ENCODE results near the gene MAGEF1. TPM values are rescaled to one million over a fixed set of nuclear protein-coding genes. Genes with fewer than 3 reads are reported as not detected.

The MAGEF1 gene
- total RNA-seq, 1 donor from 2014 or later = 22.9 TPM

DNA sequence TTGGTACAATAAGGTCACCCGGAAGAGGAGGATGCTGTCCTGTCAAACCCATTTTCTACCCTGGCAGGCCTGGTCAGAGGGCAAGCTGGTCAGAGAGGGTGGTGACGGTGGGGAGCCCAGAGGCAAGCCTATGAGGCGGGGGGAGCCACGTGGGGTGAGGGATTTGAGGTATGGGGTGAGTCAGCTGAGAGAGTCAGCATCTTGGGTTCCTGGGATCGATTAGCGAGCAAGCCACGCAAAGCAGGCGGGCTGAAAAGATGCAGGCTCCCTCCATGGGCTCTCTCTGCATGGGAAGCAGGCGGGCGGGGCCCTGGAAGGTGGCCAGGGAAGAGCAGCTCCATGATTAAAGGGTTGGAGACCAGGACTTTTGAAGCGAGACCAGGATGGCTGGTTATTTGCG lies 48.1 kb downstream of the MAGEF1 start:
- H3K9me3 Mint-ChIP-seq (ENCODE audit: unreplicated experiment) = no peaks in the 10 kb centered on the region
- peaks cover 23% of the 10 kb centered on the region for H3K4me1 Mint-ChIP-seq (ENCODE audit: unreplicated experiment)
- H3K36me3 Mint-ChIP-seq (ENCODE audit: low read depth, unreplicated experiment) = no peaks in the 10 kb centered on the region
- H3K27me3 Mint-ChIP-seq (ENCODE audit: unreplicated experiment) = peaks cover 7% of the 10 kb centered on the region
- TF ChIP-seq, protein P1, sequence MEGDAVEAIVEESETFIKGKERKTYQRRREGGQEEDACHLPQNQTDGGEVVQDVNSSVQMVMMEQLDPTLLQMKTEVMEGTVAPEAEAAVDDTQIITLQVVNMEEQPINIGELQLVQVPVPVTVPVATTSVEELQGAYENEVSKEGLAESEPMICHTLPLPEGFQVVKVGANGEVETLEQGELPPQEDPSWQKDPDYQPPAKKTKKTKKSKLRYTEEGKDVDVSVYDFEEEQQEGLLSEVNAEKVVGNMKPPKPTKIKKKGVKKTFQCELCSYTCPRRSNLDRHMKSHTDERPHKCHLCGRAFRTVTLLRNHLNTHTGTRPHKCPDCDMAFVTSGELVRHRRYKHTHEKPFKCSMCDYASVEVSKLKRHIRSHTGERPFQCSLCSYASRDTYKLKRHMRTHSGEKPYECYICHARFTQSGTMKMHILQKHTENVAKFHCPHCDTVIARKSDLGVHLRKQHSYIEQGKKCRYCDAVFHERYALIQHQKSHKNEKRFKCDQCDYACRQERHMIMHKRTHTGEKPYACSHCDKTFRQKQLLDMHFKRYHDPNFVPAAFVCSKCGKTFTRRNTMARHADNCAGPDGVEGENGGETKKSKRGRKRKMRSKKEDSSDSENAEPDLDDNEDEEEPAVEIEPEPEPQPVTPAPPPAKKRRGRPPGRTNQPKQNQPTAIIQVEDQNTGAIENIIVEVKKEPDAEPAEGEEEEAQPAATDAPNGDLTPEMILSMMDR (IDR thresholded peaks at IDR 0.05; ENCODE audit: unreplicated experiment) = no peak
- no peak overlapping the region for H3K4me3 Mint-ChIP-seq (ENCODE audit: unreplicated experiment)
- no peak for DNase-seq (ENCODE audit: low spot score)
- no peak overlapping the region for H3K27ac Mint-ChIP-seq (ENCODE audit: unreplicated experiment)

DNA sequence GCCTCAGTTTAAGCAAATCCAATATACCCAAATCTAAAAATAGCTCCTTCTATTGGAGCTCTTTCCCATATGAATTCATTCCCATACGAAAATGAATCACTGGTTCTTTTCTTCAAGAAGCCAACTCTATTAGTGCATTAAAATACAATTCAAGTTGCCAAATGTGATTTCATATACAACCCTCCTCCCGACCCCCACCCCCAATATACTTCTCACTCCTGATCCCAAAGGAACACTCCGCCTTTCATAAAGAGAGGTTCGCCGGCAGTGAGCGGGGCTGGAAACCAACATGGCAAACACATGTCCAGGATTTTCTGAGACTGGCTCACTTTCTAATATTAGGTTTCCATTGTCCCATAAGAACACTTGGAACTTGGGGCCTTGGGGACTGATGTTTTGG lies 48.5 kb downstream of the MAGEF1 start:
- H3K4me3 Mint-ChIP-seq (ENCODE audit: unreplicated experiment) = no peak overlapping the region
- peaks cover 27% of the 10 kb centered on the region for H3K4me1 Mint-ChIP-seq (ENCODE audit: unreplicated experiment)
- TF ChIP-seq, protein P1 (IDR thresholded peaks at IDR 0.05; ENCODE audit: unreplicated experiment) = no peak
- H3K36me3 Mint-ChIP-seq (ENCODE audit: low read depth, unreplicated experiment) = no peaks in the 10 kb centered on the region
- no peak overlapping the region for H3K27ac Mint-ChIP-seq (ENCODE audit: unreplicated experiment)
- H3K9me3 Mint-ChIP-seq (ENCODE audit: unreplicated experiment) = no peaks in the 10 kb centered on the region
- DNase-seq (ENCODE audit: low spot score) = no peak
- peaks cover 3% of the 10 kb centered on the region for H3K27me3 Mint-ChIP-seq (ENCODE audit: unreplicated experiment)

DNA sequence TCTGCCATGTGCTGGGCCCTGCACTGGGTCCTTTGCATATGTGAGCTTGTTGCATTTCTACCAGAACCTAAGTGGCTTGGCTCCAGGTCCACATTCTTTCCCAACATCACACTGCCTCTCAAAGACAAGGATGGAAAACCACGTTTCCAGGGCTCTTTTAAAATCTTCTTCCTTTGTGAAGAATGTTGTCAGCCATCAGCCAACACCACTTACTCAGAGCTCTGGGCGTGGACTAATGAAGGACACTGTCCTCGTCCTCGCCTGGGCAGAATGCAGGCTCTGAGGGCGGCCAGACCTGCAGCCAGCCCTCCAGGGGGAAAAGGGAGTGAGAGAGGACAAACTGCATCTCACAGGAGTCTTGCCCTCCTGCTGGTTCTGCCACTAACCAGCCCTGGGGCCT lies 49.7 kb downstream of the MAGEF1 start:
- Mint-ChIP-seq H3K36me3 (ENCODE audit: low read depth, unreplicated experiment) (no peaks in the 10 kb centered on the region), H3K27me3 (ENCODE audit: unreplicated experiment) (peaks cover 4% of the 10 kb centered on the region), H3K9me3 (ENCODE audit: unreplicated experiment) (no peaks in the 10 kb centered on the region), H3K4me3 (ENCODE audit: unreplicated experiment) (no peak overlapping the region), H3K4me1 (ENCODE audit: unreplicated experiment) (peaks cover 29% of the 10 kb centered on the region), H3K27ac (ENCODE audit: unreplicated experiment) (no peak overlapping the region)
- no peak for DNase-seq (ENCODE audit: low spot score)
- TF ChIP-seq, protein P1 (IDR thresholded peaks at IDR 0.05; ENCODE audit: unreplicated experiment) = no peak

DNA sequence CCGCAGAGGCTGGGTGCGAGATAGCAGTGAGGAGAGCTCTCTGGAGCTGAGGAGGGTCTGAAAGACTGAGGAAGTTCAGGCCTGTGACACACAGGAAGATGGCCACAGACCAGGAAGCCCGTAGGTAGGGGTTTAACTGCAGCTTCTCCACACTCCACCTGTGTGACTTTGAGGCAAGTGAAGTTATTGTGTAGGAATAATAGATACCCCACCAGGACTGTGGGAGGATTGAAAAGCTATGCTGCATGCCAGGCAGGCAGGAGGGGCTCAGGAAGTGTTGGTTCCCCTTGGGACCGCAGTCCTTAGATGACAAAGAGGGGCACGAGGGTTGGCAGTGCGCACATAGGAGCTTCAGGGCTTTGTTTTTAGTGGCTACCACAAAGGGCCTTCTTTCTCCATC lies 50.9 kb downstream of the MAGEF1 start:
- Mint-ChIP-seq H3K27ac (ENCODE audit: unreplicated experiment) (peak overlapping the region; percentile 58), H3K9me3 (ENCODE audit: unreplicated experiment) (no peaks in the 10 kb centered on the region), H3K27me3 (ENCODE audit: unreplicated experiment) (peaks cover 5% of the 10 kb centered on the region), H3K4me3 (ENCODE audit: unreplicated experiment) (no peak overlapping the region), H3K36me3 (ENCODE audit: low read depth, unreplicated experiment) (no peaks in the 10 kb centered on the region), H3K4me1 (ENCODE audit: unreplicated experiment) (peaks cover 19% of the 10 kb centered on the region)
- no peak for DNase-seq (ENCODE audit: low spot score)
- TF ChIP-seq, protein P1 (IDR thresholded peaks at IDR 0.05; ENCODE audit: unreplicated experiment) = no peak

Other genes with a start within 250 kb of the MAGEF1 start
- gene EPHB3, start 150.3 kb downstream of the MAGEF1 start, total RNA-seq (ENCODE audit: unreplicated experiment) = 4.3 TPM
- gene VPS8, start 100.1 kb upstream of the MAGEF1 start, total RNA-seq (ENCODE audit: unreplicated experiment) = 59.8 TPM